Measurements from ENCODE around the gene KIF16B. TPM values are rescaled to one million over a fixed set of nuclear protein-coding genes. Genes with fewer than 3 reads are reported as not detected.

The KIF16B gene
- total and polyA plus RNA-seq, 2 of the 8 experiments (the other 6 are each of a cell fraction or from before 2014, with no cell fraction given) = 3.0 to 9.2 TPM

DNA sequence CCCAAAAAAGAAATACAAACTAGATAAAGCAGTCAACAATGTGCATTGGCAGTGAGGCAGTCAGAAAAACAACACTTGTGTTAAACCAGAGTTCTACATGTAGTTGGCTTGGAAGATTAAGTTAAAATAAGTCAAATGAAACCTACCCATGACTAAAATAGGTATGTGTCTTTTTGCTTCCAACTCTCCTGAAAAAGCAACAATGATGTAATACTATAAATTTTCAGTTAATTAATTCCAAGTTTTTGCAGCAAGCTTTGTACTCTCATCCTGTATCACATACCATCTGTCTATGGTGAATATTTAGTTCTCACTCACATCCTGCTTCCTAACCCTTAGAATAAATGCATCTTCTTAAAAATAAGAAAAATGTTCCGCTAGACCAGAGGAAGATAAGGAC lies 261.5 kb downstream of the KIF16B start (continued):
- TF ChIP-seq, protein P1, sequence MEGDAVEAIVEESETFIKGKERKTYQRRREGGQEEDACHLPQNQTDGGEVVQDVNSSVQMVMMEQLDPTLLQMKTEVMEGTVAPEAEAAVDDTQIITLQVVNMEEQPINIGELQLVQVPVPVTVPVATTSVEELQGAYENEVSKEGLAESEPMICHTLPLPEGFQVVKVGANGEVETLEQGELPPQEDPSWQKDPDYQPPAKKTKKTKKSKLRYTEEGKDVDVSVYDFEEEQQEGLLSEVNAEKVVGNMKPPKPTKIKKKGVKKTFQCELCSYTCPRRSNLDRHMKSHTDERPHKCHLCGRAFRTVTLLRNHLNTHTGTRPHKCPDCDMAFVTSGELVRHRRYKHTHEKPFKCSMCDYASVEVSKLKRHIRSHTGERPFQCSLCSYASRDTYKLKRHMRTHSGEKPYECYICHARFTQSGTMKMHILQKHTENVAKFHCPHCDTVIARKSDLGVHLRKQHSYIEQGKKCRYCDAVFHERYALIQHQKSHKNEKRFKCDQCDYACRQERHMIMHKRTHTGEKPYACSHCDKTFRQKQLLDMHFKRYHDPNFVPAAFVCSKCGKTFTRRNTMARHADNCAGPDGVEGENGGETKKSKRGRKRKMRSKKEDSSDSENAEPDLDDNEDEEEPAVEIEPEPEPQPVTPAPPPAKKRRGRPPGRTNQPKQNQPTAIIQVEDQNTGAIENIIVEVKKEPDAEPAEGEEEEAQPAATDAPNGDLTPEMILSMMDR (IDR thresholded peaks at IDR 0.05; ENCODE audit: control extremely low read depth in 1 of 3, insufficient read depth in 1 of 3, low read depth in 1 of 3, low read length in 3 of 3) = no peak

Data from H1 (cell line).